Brain microvascular endothelial cell (primary cell): ENCODE measurements around the gene NUP107.

Experiments used
- DNase-seq: peaks from one replicate; pipeline ENCODE4 v3.0.0-alpha.2; 2020
- H3K27ac ChIP-seq: fragments of 250-450 bp; sonication (Bioruptor Pico); 2 replicates; pipeline ENCODE4 v1.5.1; 2020; ENCODE audit warnings: mild to moderate bottlenecking, moderate library complexity
- H3K27me3 ChIP-seq: fragments of 250-450 bp; sonication (Bioruptor Pico); replicated peaks from 2 replicates; pipeline ENCODE4 v1.5.1; 2020; ENCODE audit warnings: mild to moderate bottlenecking
- H3K36me3 ChIP-seq: fragments of 250-450 bp; sonication (Bioruptor Pico); replicated peaks from 2 replicates; pipeline ENCODE4 v1.5.1; 2020; ENCODE audit warnings: mild to moderate bottlenecking
- H3K4me3 ChIP-seq: 2 replicates; pipeline ENCODE4 v1.5.1; 2011; ENCODE audit warnings: low read depth, mild to moderate bottlenecking, control low read depth, low read length, moderate library complexity
- in situ Hi-C: cut with HindIII; loops from 2 replicates; pipeline ENCODE4 v1.10.0; 2017; ENCODE audit warnings: low sequenced_read_pairs, low pct_ligation_motif_present
- TF ChIP-seq, protein P1 (sequence below): IDR thresholded peaks from 2 replicates; pipeline ENCODE4 v1.5.1; 2011; ENCODE audit warnings: low read depth, mild to moderate bottlenecking, moderate library complexity, low read length, control low read depth, inconsistent platforms; ENCODE audit errors: missing control alignments

The NUP107 gene

DNA sequence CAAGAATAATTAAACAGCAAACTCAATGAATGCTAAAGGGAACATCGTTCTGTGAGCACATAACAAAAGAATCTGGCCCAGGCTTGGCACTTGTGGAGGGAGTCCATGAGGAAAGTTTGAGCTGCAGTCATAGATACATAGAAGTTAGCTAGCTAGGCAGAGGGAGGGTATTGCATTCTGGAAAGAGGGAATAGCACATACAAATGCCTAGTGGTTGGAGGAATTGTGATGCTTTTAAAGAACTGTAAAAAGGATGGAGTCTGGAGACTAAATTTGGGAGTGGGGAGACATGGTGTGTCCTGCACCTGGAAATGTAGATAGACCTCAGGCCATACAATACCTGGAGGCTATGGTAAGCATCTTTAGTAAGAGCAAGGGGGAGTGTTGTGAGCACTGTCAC lies 83.2 kb downstream of the NUP107 start:
- Histone ChIP-seq H3K36me3 (peaks cover 2% of the 10 kb centered on the region), H3K4me3 (no peak overlapping the region), H3K27me3 (no peaks in the 10 kb centered on the region), H3K27ac (no peak overlapping the region)
- TF ChIP-seq, protein P1, sequence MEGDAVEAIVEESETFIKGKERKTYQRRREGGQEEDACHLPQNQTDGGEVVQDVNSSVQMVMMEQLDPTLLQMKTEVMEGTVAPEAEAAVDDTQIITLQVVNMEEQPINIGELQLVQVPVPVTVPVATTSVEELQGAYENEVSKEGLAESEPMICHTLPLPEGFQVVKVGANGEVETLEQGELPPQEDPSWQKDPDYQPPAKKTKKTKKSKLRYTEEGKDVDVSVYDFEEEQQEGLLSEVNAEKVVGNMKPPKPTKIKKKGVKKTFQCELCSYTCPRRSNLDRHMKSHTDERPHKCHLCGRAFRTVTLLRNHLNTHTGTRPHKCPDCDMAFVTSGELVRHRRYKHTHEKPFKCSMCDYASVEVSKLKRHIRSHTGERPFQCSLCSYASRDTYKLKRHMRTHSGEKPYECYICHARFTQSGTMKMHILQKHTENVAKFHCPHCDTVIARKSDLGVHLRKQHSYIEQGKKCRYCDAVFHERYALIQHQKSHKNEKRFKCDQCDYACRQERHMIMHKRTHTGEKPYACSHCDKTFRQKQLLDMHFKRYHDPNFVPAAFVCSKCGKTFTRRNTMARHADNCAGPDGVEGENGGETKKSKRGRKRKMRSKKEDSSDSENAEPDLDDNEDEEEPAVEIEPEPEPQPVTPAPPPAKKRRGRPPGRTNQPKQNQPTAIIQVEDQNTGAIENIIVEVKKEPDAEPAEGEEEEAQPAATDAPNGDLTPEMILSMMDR = no peak
- DNase-seq = no peak
- in situ Hi-C loops = no loop called here

DNA sequence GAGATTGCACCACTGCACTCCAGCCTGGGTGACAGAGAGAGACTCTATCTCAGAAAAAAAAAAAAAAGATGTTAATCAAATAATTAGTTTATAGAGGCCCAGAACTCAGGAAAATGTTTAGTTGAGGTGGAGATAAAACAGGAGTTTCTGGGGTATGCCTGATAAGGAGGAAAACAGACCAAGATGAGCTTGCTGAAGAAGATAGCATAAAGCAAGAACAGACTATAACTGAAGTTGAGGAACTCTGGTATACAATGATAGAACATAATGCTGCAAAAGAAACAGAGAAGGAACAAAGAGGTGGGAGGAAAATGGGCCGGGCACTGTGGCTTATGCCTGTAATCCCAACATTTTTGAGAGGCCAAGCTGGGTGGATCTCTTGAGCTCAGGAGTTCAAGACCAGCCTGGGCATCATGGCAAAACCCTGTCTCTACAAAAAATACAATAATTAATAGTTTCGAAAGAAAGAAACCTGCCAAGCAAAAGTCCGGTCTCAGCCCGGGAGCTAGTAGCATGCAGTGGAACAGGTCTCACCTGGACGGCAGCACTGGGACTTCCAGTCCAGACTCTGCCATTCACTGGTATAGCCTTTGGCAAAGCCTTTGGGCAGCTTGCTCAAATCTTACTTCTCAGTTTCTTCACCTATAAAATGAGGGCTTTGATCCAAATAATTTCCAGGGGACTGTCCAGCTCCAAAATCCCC lies 84.6 kb downstream of the NUP107 start:
- in situ Hi-C loops = no loop called here
- Histone ChIP-seq H3K36me3 (peaks cover 2% of the 10 kb centered on the region), H3K27me3 (no peaks in the 10 kb centered on the region), H3K27ac (no peak overlapping the region), H3K4me3 (no peak overlapping the region)
- TF ChIP-seq, protein P1 = no peak
- DNase-seq = no peak

DNA sequence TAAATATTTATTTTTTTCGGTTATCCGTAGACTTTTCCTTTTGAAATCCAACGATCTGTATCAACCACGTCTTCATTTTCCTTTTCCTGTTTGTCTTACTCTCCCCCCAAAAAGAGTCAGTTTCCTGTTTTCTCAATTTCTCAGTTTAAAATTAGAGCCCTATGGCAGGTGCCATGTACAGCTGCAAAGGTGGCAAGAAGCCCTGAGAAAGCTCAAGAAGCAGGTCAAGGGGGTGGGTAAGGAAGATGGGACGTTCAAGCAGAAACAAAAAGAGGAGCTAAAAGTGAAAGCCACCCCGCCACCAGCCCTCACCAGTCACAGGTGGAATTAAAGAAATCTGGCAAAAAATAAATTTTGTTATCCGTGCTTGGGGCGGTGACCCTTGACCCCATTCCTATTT lies 85.9 kb downstream of the NUP107 start:
- DNase-seq = no peak
- H3K4me3 ChIP-seq = no peak overlapping the region
- H3K36me3 ChIP-seq = no peaks in the 10 kb centered on the region
- no peaks in the 10 kb centered on the region for H3K27me3 ChIP-seq
- TF ChIP-seq, protein P1 = no peak
- no peak overlapping the region for H3K27ac ChIP-seq
- in situ Hi-C loops = no loop called here

DNA sequence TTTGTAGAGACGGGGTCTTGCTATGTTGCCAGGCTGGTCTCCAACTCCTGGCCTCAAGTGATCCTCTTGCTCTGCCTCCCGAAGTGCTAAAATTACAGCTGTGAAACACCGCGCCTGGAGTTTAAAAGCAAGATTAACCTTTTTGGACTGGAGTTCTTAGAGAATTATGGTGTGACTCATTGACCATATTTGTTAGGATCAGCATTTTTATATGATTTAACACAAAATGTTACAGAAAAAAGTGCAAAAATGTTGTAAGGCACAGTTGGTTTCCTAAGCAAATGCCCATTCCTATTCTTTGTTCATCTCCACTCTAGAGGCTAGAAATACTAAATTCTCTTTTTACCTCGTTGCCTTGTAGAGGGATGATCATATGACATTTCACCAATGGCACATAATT lies 86.8 kb downstream of the NUP107 start:
- Histone ChIP-seq H3K27ac (no peak overlapping the region), H3K27me3 (no peaks in the 10 kb centered on the region), H3K4me3 (no peak overlapping the region), H3K36me3 (no peaks in the 10 kb centered on the region)
- no peak for DNase-seq
- in situ Hi-C loops = no loop called here
- TF ChIP-seq, protein P1 = no peak

DNA sequence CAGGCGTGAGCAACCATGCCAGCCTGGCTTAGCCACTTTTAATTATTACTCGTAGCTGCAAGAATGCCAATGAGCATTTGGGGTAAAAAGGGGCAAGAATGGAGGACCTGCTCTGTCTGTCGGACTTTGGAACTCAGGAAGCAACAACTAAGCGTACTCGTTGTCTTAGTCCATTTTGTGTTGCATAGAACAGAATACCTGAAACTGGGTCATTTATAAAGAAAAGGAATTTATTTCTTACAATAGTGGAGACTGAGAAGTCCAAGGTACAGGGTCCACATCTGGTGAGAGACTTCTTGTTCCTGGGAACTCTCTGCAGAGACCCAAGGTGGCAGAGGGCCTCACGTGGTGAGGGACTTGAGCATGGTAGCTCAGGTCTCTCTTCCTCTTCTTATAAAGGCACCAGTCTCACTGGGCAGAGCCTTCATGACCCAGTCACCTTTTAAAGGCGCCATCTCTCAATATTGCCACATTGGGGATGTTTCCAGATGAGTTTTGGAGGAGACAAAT lies 88.4 kb downstream of the NUP107 start:
- in situ Hi-C loops = no loop called here
- TF ChIP-seq, protein P1 = no peak
- no peak for DNase-seq

DNA sequence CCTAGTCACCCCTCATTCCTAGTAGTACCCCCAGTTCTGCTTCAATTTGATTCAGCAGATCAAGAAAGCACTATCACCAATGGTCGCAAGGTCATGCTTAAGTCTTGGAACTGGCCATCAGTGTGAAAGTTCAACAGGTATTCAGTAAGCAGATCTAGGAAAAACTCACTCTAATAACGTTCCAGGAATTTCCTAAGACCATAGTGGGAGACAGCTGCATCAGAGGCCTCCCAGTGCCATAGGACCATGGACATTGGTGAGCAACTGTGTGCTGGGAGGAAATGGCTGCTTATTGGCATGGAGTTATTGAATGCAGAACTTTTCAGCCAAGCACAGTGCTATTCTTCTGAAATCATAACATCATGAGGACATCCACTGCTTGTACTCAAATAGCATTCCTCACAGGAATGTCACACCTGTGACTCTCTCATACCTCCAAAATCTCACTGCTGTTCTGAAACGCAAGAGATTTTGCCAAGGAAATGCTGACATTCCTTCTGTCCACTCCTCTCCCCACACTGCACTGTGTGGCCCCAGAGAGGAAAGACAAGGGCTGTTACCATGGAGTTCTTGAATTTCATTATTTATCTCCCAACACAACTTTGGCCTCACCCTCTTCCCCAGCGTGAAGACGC lies 90.3 kb downstream of the NUP107 start:
- Histone ChIP-seq H3K27ac (no peak overlapping the region), H3K36me3 (no peaks in the 10 kb centered on the region), H3K4me3 (no peak overlapping the region), H3K27me3 (no peaks in the 10 kb centered on the region)
- TF ChIP-seq, protein P1 = no peak
- in situ Hi-C loops = no loop called here
- DNase-seq = no peak

More for the DNA sequence above, 88.4 kb downstream of the NUP107 start:
- H3K36me3 ChIP-seq = no peaks in the 10 kb centered on the region
- H3K27ac ChIP-seq = no peak overlapping the region
- H3K27me3 ChIP-seq = no peaks in the 10 kb centered on the region
- H3K4me3 ChIP-seq = no peak overlapping the region
